Measurements from ENCODE around the gene GPR78. TPM values are rescaled to one million over a fixed set of nuclear protein-coding genes. Genes with fewer than 3 reads are reported as not detected.

Gene GPR78
- total RNA-seq, 1 donor from 2014 or later = 0.97 TPM

- Mint-ChIP-seq H3K27ac (no peak overlapping the region), H3K9me3 (no peaks in the 10 kb centered on the region), H3K36me3 (no peaks in the 10 kb centered on the region), H3K4me1 (ENCODE audit: unreplicated experiment) (no peaks in the 10 kb centered on the region), H3K4me3 (no peak overlapping the region), H3K27me3 (peaks cover 6% of the 10 kb centered on the region)
- no peak for TF ChIP-seq CTCF (conservative IDR thresholded peaks at IDR 0.05)
- DNase-seq (ENCODE audit: extremely low spot score, unreplicated experiment) = no peak
Measured at GRCh38 chr4:8609406-8609805, 29.2 kb downstream of the GPR78 start.

GRCh38 chr4:8609824-8610350 is 29.7 kb downstream of the GPR78 start:
- Mint-ChIP-seq H3K36me3 (no peaks in the 10 kb centered on the region), H3K27ac (no peak overlapping the region), H3K9me3 (no peaks in the 10 kb centered on the region), H3K27me3 (peaks cover 6% of the 10 kb centered on the region), H3K4me1 (ENCODE audit: unreplicated experiment) (no peaks in the 10 kb centered on the region), H3K4me3 (no peak overlapping the region)
- no peak for TF ChIP-seq CTCF (conservative IDR thresholded peaks at IDR 0.05)
- DNase-seq (ENCODE audit: extremely low spot score, unreplicated experiment) = no peak

- DNase-seq (ENCODE audit: extremely low spot score, unreplicated experiment) = no peak
- H3K9me3 Mint-ChIP-seq = no peaks in the 10 kb centered on the region
- H3K27ac Mint-ChIP-seq = no peak overlapping the region
- no peaks in the 10 kb centered on the region for H3K36me3 Mint-ChIP-seq
- no peak for TF ChIP-seq CTCF (conservative IDR thresholded peaks at IDR 0.05)
- H3K27me3 Mint-ChIP-seq = peaks cover 6% of the 10 kb centered on the region
- peaks cover 4% of the 10 kb centered on the region for H3K4me1 Mint-ChIP-seq (ENCODE audit: unreplicated experiment)
- no peak overlapping the region for H3K4me3 Mint-ChIP-seq
Measured at GRCh38 chr4:8610858-8611616, 30.8 kb downstream of the GPR78 start.

- Mint-ChIP-seq H3K4me1 (ENCODE audit: unreplicated experiment) (peaks cover 7% of the 10 kb centered on the region), H3K36me3 (no peaks in the 10 kb centered on the region), H3K27me3 (peaks cover 6% of the 10 kb centered on the region), H3K9me3 (no peaks in the 10 kb centered on the region), H3K27ac (no peak overlapping the region), H3K4me3 (no peak overlapping the region)
- no peak for DNase-seq (ENCODE audit: extremely low spot score, unreplicated experiment)
- no peak for TF ChIP-seq CTCF (conservative IDR thresholded peaks at IDR 0.05)
Measured at GRCh38 chr4:8612646-8613045, 32.5 kb downstream of the GPR78 start.

GRCh38 chr4:8613421-8614364 is 33.5 kb downstream of the GPR78 start:
- Mint-ChIP-seq H3K4me1 (ENCODE audit: unreplicated experiment) (peaks cover 7% of the 10 kb centered on the region), H3K36me3 (no peaks in the 10 kb centered on the region), H3K4me3 (no peak overlapping the region), H3K9me3 (no peaks in the 10 kb centered on the region), H3K27ac (no peak overlapping the region), H3K27me3 (peaks cover 6% of the 10 kb centered on the region)
- TF ChIP-seq CTCF (conservative IDR thresholded peaks at IDR 0.05) = no peak
- no peak for DNase-seq (ENCODE audit: extremely low spot score, unreplicated experiment)
